Measurements from ENCODE around the gene YIF1A.

- TF ChIP-seq CTCF (IDR thresholded peaks at IDR 0.05) (no peak), EZH2 (IDR thresholded peaks at IDR 0.05) (no peak), EZH2phosphoT487 (IDR thresholded peaks at IDR 0.05) (no peak)
These were observed 13.7 kb upstream of the YIF1A start for GRCh38 chr11:66302656-66303055.
